Trophoblast cell (in vitro differentiated cells and primary cell): ENCODE results near the gene FN3K.
"Not testable (repeated sequence)": the region's sequence is repeated elsewhere in the genome, so short reads cannot be mapped to it uniquely, and the experiment has no call there.

Experiments used
- DNase-seq, 2 donors: peaks; one replicate each; pipeline ENCODE4 v3.0.0-alpha.2; 2016
- H2AFZ ChIP-seq: 2 replicates; pipeline ENCODE4 v1.6.1; 2013; ENCODE audit warnings: low read length, moderate library complexity, mild to moderate bottlenecking; ENCODE audit not compliant: insufficient read depth, poor library complexity
- H2AK5ac ChIP-seq: 2 replicates; pipeline ENCODE4 v1.6.1; 2013; ENCODE audit warnings: mild to moderate bottlenecking, low read length
- H2BK120ac ChIP-seq: 2 replicates; pipeline ENCODE4 v1.6.1; 2013; ENCODE audit warnings: low read length, mild to moderate bottlenecking, moderate library complexity; ENCODE audit not compliant: insufficient read depth, poor library complexity
- H2BK12ac ChIP-seq: 2 replicates; pipeline ENCODE4 v1.6.1; 2013; ENCODE audit warnings: mild to moderate bottlenecking, low read length, moderate library complexity
- H2BK5ac ChIP-seq: 2 replicates; pipeline ENCODE4 v1.6.1; 2013; ENCODE audit warnings: low read length, low read depth, moderate library complexity, mild to moderate bottlenecking; ENCODE audit not compliant: poor library complexity
- H3K14ac ChIP-seq: 2 replicates; pipeline ENCODE4 v1.6.1; 2013; ENCODE audit warnings: mild to moderate bottlenecking, low read length
- H3K18ac ChIP-seq: 2 replicates; pipeline ENCODE4 v1.6.1; 2013; ENCODE audit warnings: mild to moderate bottlenecking, low read length
- H3K23ac ChIP-seq: 2 replicates; pipeline ENCODE4 v1.6.1; 2013; ENCODE audit warnings: low read length
- H3K27ac ChIP-seq: 2 replicates; pipeline ENCODE4 v1.5.1; 2013; ENCODE audit warnings: low read depth, mild to moderate bottlenecking, inconsistent platforms, low read length, moderate library complexity
- H3K27me3 ChIP-seq: 2 replicates; pipeline ENCODE4 v1.6.1; 2013; ENCODE audit warnings: inconsistent platforms, mild to moderate bottlenecking, low read length, moderate library complexity; ENCODE audit not compliant: insufficient read depth
- H3K36me3 ChIP-seq, 2 experiments: 1 replicate in 1 of 2; 2 replicates in 1 of 2; pipeline ENCODE4 v1.6.1; 2013; ENCODE audit warnings: low read length in 2 of 2, mild to moderate bottlenecking in 2 of 2, moderate library complexity in 1 of 2; ENCODE audit not compliant: insufficient read depth in 2 of 2, control insufficient read depth in 1 of 2
- H3K4ac ChIP-seq: 2 replicates; pipeline ENCODE4 v1.6.1; 2013; ENCODE audit warnings: low read depth, mild to moderate bottlenecking, low read length, moderate library complexity
- H3K4me1 ChIP-seq, 2 experiments: 1 replicate in 1 of 2; 2 replicates in 1 of 2; pipeline ENCODE4 v1.6.1; 2013; ENCODE audit warnings: low read length in 2 of 2, mild to moderate bottlenecking in 2 of 2, moderate library complexity in 1 of 2; ENCODE audit not compliant: insufficient read depth in 2 of 2, control insufficient read depth in 1 of 2
- H3K4me2 ChIP-seq: 2 replicates; pipeline ENCODE4 v1.6.1; 2013; ENCODE audit warnings: inconsistent platforms, mild to moderate bottlenecking, low read length, moderate library complexity
- H3K4me3 ChIP-seq: 2 replicates; pipeline ENCODE4 v1.5.1; 2013; ENCODE audit warnings: mild to moderate bottlenecking, low read depth, low read length, inconsistent platforms
- H3K79me1 ChIP-seq: one replicate; pipeline ENCODE4 v1.6.1; 2013; ENCODE audit warnings: low read length
- H3K79me2 ChIP-seq: 2 replicates; pipeline ENCODE4 v1.6.1; 2013; ENCODE audit warnings: low read length, mild to moderate bottlenecking; ENCODE audit not compliant: control insufficient read depth, insufficient read depth, poor library complexity
- H3K9ac ChIP-seq: 2 replicates; pipeline ENCODE4 v1.6.1; 2013; ENCODE audit warnings: mild to moderate bottlenecking, low read length
- H3K9me3 ChIP-seq: 2 replicates; pipeline ENCODE4 v1.6.1; 2013; ENCODE audit warnings: low read depth, mild to moderate bottlenecking, control low read depth, inconsistent platforms, low read length; ENCODE audit not compliant: insufficient read depth
- H4K12ac ChIP-seq: 2 replicates; pipeline ENCODE4 v1.6.1; 2013; ENCODE audit warnings: low read depth, mild to moderate bottlenecking, low read length, moderate library complexity
- H4K8ac ChIP-seq: 2 replicates; pipeline ENCODE4 v1.6.1; 2013; ENCODE audit warnings: low read depth, mild to moderate bottlenecking, low read length, moderate library complexity
- H4K91ac ChIP-seq: one replicate; pipeline ENCODE4 v1.6.1; 2013; ENCODE audit warnings: low read depth, mild to moderate bottlenecking, low read length, moderate library complexity
- WGBS: extraction: QIAGEN DNeasy Blood & Tissue Kit; methylation state at CpG from one replicate; pipeline ENCODE4 v1.1.7; 2013; ENCODE audit warnings: missing lambda C conversion rate; ENCODE audit not compliant: insufficient read length, insufficient coverage; ENCODE audit errors: extremely low coverage; 5-methylcytosine and 5-hydroxymethylcytosine counted together

FN3K gene

DNA sequence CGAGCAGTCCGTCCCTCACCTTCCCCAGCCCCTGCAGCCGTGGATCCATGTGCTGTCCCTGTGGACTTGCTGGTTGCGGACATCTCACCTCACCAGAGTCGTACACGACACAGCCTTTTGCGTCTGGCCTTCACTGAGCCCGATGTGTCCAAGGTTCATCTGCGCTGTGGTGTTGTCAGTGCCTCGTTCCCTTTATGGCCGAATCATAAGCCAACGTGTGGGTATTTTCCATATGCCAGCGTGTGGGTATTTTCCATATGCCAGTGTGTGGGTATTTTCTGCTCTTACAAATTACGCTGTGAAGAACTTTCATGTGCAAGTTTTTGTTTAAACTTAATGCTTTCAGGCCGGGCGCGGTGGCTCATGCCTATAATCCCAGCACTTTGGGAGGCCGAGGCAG lies 48.1 kb downstream of the FN3K start:
- Histone ChIP-seq H3K27ac (no peak overlapping the region), H3K79me1 (no peaks in the 10 kb centered on the region), H3K23ac (no peak overlapping the region), H2BK5ac (no peak overlapping the region), H3K4ac (no peak overlapping the region), H3K18ac (no peak overlapping the region), H3K36me3 (peaks cover 13 to 14% of the 10 kb centered on the region in 2 experiments), H2BK120ac (no peak overlapping the region), H3K4me2 (no peak overlapping the region), H4K8ac (no peak overlapping the region), H3K4me1 (no peaks in the 10 kb centered on the region), H4K12ac (no peak overlapping the region), H3K27me3 (no peaks in the 10 kb centered on the region), H3K79me2 (no peaks in the 10 kb centered on the region), H3K4me3 (no peak overlapping the region), H3K9me3 (no peaks in the 10 kb centered on the region), H3K14ac (no peak overlapping the region), H2BK12ac (no peak overlapping the region), H2AFZ (no peak overlapping the region), H3K9ac (peak overlapping the region; percentile 41), H2AK5ac (no peak overlapping the region), H4K91ac (no peak overlapping the region)
- no peak for DNase-seq
- no CpG with 5 or more reads among the region's 18 CpGs for WGBS

DNA sequence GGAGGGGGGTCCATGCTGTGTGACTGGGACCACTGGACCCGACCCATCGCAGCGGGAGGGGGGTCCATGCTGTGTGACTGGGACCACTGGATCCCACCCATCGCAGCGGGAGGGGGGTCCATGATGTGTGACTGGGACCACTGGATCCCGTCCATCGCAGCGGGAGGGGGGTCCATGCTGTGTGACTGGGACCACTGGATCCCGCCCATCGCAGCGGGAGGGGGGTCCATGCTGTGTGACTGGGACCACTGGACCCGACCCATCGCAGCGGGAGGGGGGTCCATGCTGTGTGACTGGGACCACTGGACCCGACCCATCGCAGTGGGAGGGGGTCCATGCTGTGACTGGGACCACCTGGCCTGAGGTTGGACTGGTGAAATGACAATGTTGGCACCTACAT lies 50.2 kb downstream of the FN3K start:
- not testable (repeated sequence) for H4K91ac ChIP-seq, H2BK12ac ChIP-seq, H3K4me2 ChIP-seq, H3K18ac ChIP-seq, H3K23ac ChIP-seq, H3K79me1 ChIP-seq, H2BK5ac ChIP-seq, H3K27ac ChIP-seq, H3K79me2 ChIP-seq, H3K14ac ChIP-seq, H2BK120ac ChIP-seq, H3K4me3 ChIP-seq, H3K9ac ChIP-seq, DNase-seq, H3K27me3 ChIP-seq, H3K4ac ChIP-seq, H3K4me1 ChIP-seq, H2AK5ac ChIP-seq, H4K12ac ChIP-seq, H2AFZ ChIP-seq, H3K9me3 ChIP-seq, H4K8ac ChIP-seq
- H3K36me3 ChIP-seq: peaks cover 13 to 14% of the 10 kb centered on the region in 2 experiments
- WGBS: no CpG with 5 or more reads among the region's 16 CpGs

- Histone ChIP-seq H4K91ac (peak overlapping the region; percentile 10), H3K23ac (no peak overlapping the region), H3K9ac (no peak overlapping the region), H2AFZ (no peak overlapping the region), H3K18ac (no peak overlapping the region), H2BK12ac (no peak overlapping the region), H3K4me3 (no peak overlapping the region), H3K36me3 (peaks cover 13 to 14% of the 10 kb centered on the region in 2 experiments), H3K79me2 (no peaks in the 10 kb centered on the region), H3K9me3 (no peaks in the 10 kb centered on the region), H3K79me1 (no peaks in the 10 kb centered on the region), H3K4ac (no peak overlapping the region), H4K8ac (no peak overlapping the region), H4K12ac (no peak overlapping the region), H2AK5ac (peak overlapping the region; percentile 8), H3K14ac (no peak overlapping the region), H3K4me1 (peaks cover 0 to 2% of the 10 kb centered on the region in 2 experiments), H3K27ac (no peak overlapping the region), H3K27me3 (no peaks in the 10 kb centered on the region), H3K4me2 (no peak overlapping the region), H2BK120ac (no peak overlapping the region), H2BK5ac (no peak overlapping the region)
- no CpG with 5 or more reads among the region's 10 CpGs for WGBS
- no peak for DNase-seq
Observed at GRCh38 chr17:82786427-82786826, 51.0 kb downstream of the FN3K start.

- peaks cover 13 to 14% of the 10 kb centered on the region in 2 experiments for H3K36me3 ChIP-seq
- H3K27me3 ChIP-seq: no peaks in the 10 kb centered on the region
- no peaks in the 10 kb centered on the region for H3K9me3 ChIP-seq
- H2AFZ ChIP-seq: no peak overlapping the region
- H3K4me3 ChIP-seq: no peak overlapping the region
- no peaks in the 10 kb centered on the region for H3K79me2 ChIP-seq
- H4K12ac ChIP-seq: no peak overlapping the region
- H3K23ac ChIP-seq: no peak overlapping the region
- H4K91ac ChIP-seq: no peak overlapping the region
- H3K9ac ChIP-seq: no peak overlapping the region
- DNase-seq: peak in 1 of 2 donors; percentile 48
- no peaks in the 10 kb centered on the region for H3K79me1 ChIP-seq
- WGBS: no CpG with 5 or more reads among the region's 27 CpGs
- H3K4me2 ChIP-seq: no peak overlapping the region
- H3K27ac ChIP-seq: no peak overlapping the region
- no peak overlapping the region for H2BK5ac ChIP-seq
- H3K4me1 ChIP-seq: peaks cover 0 to 6% of the 10 kb centered on the region in 2 experiments
- H3K4ac ChIP-seq: no peak overlapping the region
- H2BK12ac ChIP-seq: no peak overlapping the region
- H2AK5ac ChIP-seq: no peak overlapping the region
- H4K8ac ChIP-seq: no peak overlapping the region
- H3K14ac ChIP-seq: no peak overlapping the region
- H3K18ac ChIP-seq: no peak overlapping the region
- no peak overlapping the region for H2BK120ac ChIP-seq
Observed at GRCh38 chr17:82787081-82787848, 51.9 kb downstream of the FN3K start.
